Stimulated activated CD4-positive, alpha-beta T cell treated with anti-CD3 and anti-CD28 coated beads, Interleukin-15, amount 100 ng/mL, for 1 hour (primary cell): ENCODE measurements around the gene CD27.
A peak's percentile ranks its signal among the peaks of the same experiment; 100 is the strongest.
"Not testable (repeated sequence)": the region's sequence is repeated elsewhere in the genome, so short reads cannot be mapped to it uniquely, and the experiment has no call there.

Experiments
- DNase-seq, 2 donors: peaks; one replicate each; pipeline ENCODE4 v3.0.0-alpha.2; 2020; ENCODE audit warnings: low read depth in 1 of 2, low spot score in 1 of 2

The CD27 gene

GRCh38 chr12:6478416-6478815 lies 33.7 kb downstream of the CD27 start:
- no peak for DNase-seq

DNA sequence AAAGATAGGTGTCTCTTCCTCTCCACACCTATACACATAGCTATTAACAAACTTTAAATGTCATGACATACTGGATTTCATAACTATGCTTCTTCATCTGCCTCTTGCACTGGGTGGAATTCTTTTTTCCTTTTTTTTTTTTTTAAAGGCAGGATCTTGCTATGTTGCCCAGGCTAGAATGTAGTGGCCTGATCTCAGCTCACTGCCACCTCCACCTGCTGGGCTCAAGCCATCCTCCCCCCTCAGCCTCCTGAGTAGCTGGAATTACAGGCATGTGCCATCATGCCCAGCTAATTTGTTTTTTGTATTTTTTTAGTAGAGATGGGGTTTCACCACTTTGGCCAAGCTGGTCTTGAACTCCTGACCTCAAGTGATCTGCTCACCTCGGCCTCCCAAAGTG lies 43.5 kb downstream of the CD27 start:
- no peak for DNase-seq

- no peak for DNase-seq
These were observed 44.7 kb downstream of the CD27 start for GRCh38 chr12:6489449-6489848.

- not testable (repeated sequence) for DNase-seq
These were observed 45.9 kb downstream of the CD27 start for GRCh38 chr12:6490673-6491072.

- DNase-seq: peak; percentile 95 to 98
These were observed 48.2 kb downstream of the CD27 start, which contains the start of gene MRPL51 for GRCh38 chr12:6492838-6493496. MRPL51 (minus strand) TSS chr12:6493262; CDS start chr12:6493136, 126 bp downstream.

DNA sequence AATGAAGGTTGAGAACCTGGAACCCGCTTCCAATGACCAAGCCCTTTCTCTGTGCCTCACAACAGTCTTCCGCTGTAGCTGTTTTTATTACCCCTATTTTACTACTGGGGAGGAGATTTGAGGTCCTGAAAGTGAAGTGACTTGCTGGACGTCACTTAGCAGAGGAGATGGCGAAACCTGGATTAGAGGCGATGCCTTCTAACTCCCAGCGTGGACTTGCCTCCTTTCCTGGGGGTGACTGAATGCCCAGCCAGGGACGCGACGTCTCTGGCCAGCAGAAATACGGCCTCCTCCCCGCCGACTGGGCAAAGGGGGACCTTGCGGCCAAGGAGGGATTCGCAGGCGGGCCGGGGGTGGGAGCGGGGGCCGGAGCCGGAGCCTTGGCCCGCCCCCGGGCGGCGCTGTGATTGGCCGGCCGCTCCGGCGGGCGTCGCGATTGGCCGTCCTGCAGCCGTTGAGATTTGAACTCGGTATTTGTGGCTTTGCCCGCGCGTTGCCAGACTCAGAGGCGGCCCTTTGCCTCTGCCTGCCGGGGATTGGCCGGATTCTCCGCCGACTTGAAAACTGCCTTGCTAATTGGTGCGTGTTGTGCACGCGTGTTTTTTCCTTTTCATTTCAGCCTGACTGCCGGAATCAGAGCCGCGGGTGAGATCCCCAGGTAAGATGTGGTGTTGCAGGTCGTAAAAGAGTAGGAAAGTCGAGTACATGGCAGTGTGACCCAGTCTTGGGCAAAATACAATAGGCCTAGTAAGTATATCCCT lies 48.9 kb downstream of the CD27 start, which contains the start of gene NCAPD2:
TSS of gene NCAPD2 (plus strand) at position 606 of the 761 bp plus-strand sequence. CDS start 997 bp downstream, outside the sequence.
- peak; percentile 85 to 90 for DNase-seq

- no peak for DNase-seq
These were observed 49.5 kb downstream of the CD27 start for GRCh38 chr12:6494258-6494743.

- no peak for DNase-seq
These were observed 50.2 kb downstream of the CD27 start for GRCh38 chr12:6494968-6495367.

DNA sequence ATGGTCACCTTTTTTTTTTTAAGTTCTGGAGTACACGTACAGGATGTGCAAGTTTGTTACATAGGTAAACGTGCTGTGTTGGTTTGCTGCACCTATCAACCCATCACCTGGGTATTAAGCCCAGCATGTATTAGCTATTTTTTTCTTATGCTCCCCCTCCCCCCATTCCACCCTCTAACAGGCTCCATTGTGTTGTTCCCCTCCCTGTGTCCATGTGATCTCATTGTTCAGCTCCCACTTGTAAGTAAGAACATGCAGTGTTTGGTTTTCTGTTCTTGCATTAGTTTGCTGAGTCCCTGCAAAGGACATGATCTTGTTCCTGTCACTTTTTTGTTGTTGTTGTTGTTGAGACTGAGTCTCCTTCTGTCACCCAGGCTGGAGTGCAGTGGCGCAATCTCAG lies 52.5 kb downstream of the CD27 start:
- not testable (repeated sequence) for DNase-seq

DNA sequence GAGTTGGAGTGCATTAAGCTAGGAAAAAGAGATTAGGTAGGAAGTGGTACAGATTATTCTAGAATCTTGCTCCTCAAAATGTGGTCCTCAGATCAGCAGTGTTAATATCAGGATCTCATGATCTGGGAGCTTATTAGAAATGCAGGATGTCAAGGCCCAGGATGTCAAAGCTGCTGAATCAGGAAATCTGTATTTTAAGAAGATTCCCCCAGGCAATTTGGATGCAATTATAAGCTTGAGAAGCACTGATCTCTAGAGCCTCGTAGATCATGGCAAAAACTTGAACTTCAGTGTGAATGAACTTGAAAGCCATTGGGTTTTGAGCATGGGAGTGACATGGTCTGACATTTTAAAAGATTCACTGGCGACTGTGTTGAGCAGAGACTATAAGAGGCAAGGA lies 55.7 kb downstream of the CD27 start:
- DNase-seq: no peak
